Hippocampal formation (tissue), 2 donors: ENCODE results near the gene UTF1.

Source experiments
- DNase-seq, 2 donors: peaks; one replicate each; lab custom pipeline; 2025; lab: John Stamatoyannopoulos, UW

UTF1 gene

GRCh38 chr10:133279326-133280226 lies 49.6 kb downstream of the UTF1 start:
- DNase-seq, result no peak

- no peak for DNase-seq
Observed at GRCh38 chr10:133280391-133281059, 50.5 kb downstream of the UTF1 start.

GRCh38 chr10:133281084-133281483 lies 51.1 kb downstream of the UTF1 start:
- no peak for DNase-seq
